HG03442 (cell line): Measurements from ENCODE around the gene RAB1A.

Experiments used
- ATAC-seq: cut with Tn5 transposase; IDR thresholded peaks from one replicate; pipeline ENCODE4 v1.9.1; 2021; ENCODE audit warnings: mild to moderate bottlenecking, moderate library complexity; ENCODE audit not compliant: unreplicated experiment

RAB1A gene

GRCh38 chr2:65040400-65041261, 89.3 kb downstream of the RAB1A start:
- ATAC-seq = peak; percentile 70

- ATAC-seq = no peak
These were observed 90.3 kb downstream of the RAB1A start for GRCh38 chr2:65039640-65040039.

GRCh38 chr2:65037178-65037577, 92.7 kb downstream of the RAB1A start:
- ATAC-seq = no peak
